ENCODE data around the gene GAL3ST2.

The GAL3ST2 gene

GRCh38 chr2:241796610-241797138, 20.1 kb downstream of the GAL3ST2 start:
- no peak for DNase-seq
- TF ChIP-seq EZH2 (optimal IDR thresholded peaks at IDR 0.05; ENCODE audit: low read depth, low read length) (no peak), CTCF (IDR thresholded peaks at IDR 0.05; ENCODE audit: low read length) (no peak), EZH2phosphoT487 (IDR thresholded peaks at IDR 0.05; ENCODE audit: low read length) (no peak)
- Histone ChIP-seq H3K36me3 (replicated peaks; ENCODE audit: insufficient read depth, low read length) (no peaks in the 10 kb centered on the region), H3K9ac (ENCODE audit: low read length) (no peak overlapping the region), H3K79me2 (ENCODE audit: low read length) (no peaks in the 10 kb centered on the region), H3K9me2 (replicated peaks; ENCODE audit: insufficient read depth, low read length) (no peaks in the 10 kb centered on the region), H3K4me2 (ENCODE audit: low read depth, low read length) (no peak overlapping the region), H2AFZ (ENCODE audit: low read length) (no peak overlapping the region), H3K4me1 (ENCODE audit: low read length) (no peaks in the 10 kb centered on the region), H4K20me1 (ENCODE audit: insufficient read depth, low read length) (no peaks in the 10 kb centered on the region), H3F3A (ENCODE audit: insufficient read depth, low read length) (no peaks in the 10 kb centered on the region), H3K27me3 (replicated peaks; ENCODE audit: insufficient read depth, low read length) (peaks cover 27% of the 10 kb centered on the region), H3K4me3 (ENCODE audit: low read length) (no peak overlapping the region), H3K27ac (ENCODE audit: low read length) (no peak overlapping the region), H3K9me3 (replicated peaks; ENCODE audit: insufficient read depth, low read length) (no peaks in the 10 kb centered on the region)

- no peaks in the 10 kb centered on the region for H3K4me1 ChIP-seq (ENCODE audit: low read length)
- H3K9me3 ChIP-seq (replicated peaks; ENCODE audit: insufficient read depth, low read length): no peaks in the 10 kb centered on the region
- no peaks in the 10 kb centered on the region for H3F3A ChIP-seq (ENCODE audit: insufficient read depth, low read length)
- no peak overlapping the region for H3K9ac ChIP-seq (ENCODE audit: low read length)
- no peaks in the 10 kb centered on the region for H4K20me1 ChIP-seq (ENCODE audit: insufficient read depth, low read length)
- TF ChIP-seq EZH2phosphoT487 (IDR thresholded peaks at IDR 0.05; ENCODE audit: low read length) (no peak), CTCF (IDR thresholded peaks at IDR 0.05; ENCODE audit: low read length) (no peak), EZH2 (optimal IDR thresholded peaks at IDR 0.05; ENCODE audit: low read depth, low read length) (no peak)
- H3K4me2 ChIP-seq (ENCODE audit: low read depth, low read length): no peak overlapping the region
- no peak for DNase-seq
- H3K36me3 ChIP-seq (replicated peaks; ENCODE audit: insufficient read depth, low read length): no peaks in the 10 kb centered on the region
- no peak overlapping the region for H3K27ac ChIP-seq (ENCODE audit: low read length)
- no peak overlapping the region for H2AFZ ChIP-seq (ENCODE audit: low read length)
- no peak overlapping the region for H3K4me3 ChIP-seq (ENCODE audit: low read length)
- H3K9me2 ChIP-seq (replicated peaks; ENCODE audit: insufficient read depth, low read length): no peaks in the 10 kb centered on the region
- peaks cover 27% of the 10 kb centered on the region for H3K27me3 ChIP-seq (replicated peaks; ENCODE audit: insufficient read depth, low read length)
- H3K79me2 ChIP-seq (ENCODE audit: low read length): no peaks in the 10 kb centered on the region
Measured at GRCh38 chr2:241797441-241798080, 20.9 kb downstream of the GAL3ST2 start.

GRCh38 chr2:241798081-241798630, 21.5 kb downstream of the GAL3ST2 start:
- no peak overlapping the region for H3K4me2 ChIP-seq (ENCODE audit: low read depth, low read length)
- no peak for TF ChIP-seq CTCF (IDR thresholded peaks at IDR 0.05; ENCODE audit: low read length)
- TF ChIP-seq EZH2 (optimal IDR thresholded peaks at IDR 0.05; ENCODE audit: low read depth, low read length): no peak
- TF ChIP-seq EZH2phosphoT487 (IDR thresholded peaks at IDR 0.05; ENCODE audit: low read length): no peak
- H3K9me3 ChIP-seq (replicated peaks; ENCODE audit: insufficient read depth, low read length): no peaks in the 10 kb centered on the region
- H2AFZ ChIP-seq (ENCODE audit: low read length): no peak overlapping the region
- peaks cover 31% of the 10 kb centered on the region for H3K27me3 ChIP-seq (replicated peaks; ENCODE audit: insufficient read depth, low read length)
- DNase-seq: no peak
- H3K9ac ChIP-seq (ENCODE audit: low read length): no peak overlapping the region
- no peaks in the 10 kb centered on the region for H4K20me1 ChIP-seq (ENCODE audit: insufficient read depth, low read length)
- no peaks in the 10 kb centered on the region for H3K9me2 ChIP-seq (replicated peaks; ENCODE audit: insufficient read depth, low read length)
- H3K27ac ChIP-seq (ENCODE audit: low read length): no peak overlapping the region
- no peaks in the 10 kb centered on the region for H3K36me3 ChIP-seq (replicated peaks; ENCODE audit: insufficient read depth, low read length)
- H3K79me2 ChIP-seq (ENCODE audit: low read length): no peaks in the 10 kb centered on the region
- no peaks in the 10 kb centered on the region for H3F3A ChIP-seq (ENCODE audit: insufficient read depth, low read length)
- H3K4me3 ChIP-seq (ENCODE audit: low read length): no peak overlapping the region
- no peaks in the 10 kb centered on the region for H3K4me1 ChIP-seq (ENCODE audit: low read length)
